Activated naive CD4-positive, alpha-beta T cell treated with Interleukin-2 at 50 U/mL for 16 hours (primary cell): ENCODE data around the gene KRTAP21-3.
A peak's percentile ranks its signal among the peaks of the same experiment; 100 is the strongest.
"Not testable (repeated sequence)": the region's sequence is repeated elsewhere in the genome, so short reads cannot be mapped to it uniquely, and the experiment has no call there.

Experiments
- DNase-seq: peaks from one replicate; pipeline ENCODE4 v3.0.0-alpha.2; 2020

KRTAP21-3 gene, protein sequence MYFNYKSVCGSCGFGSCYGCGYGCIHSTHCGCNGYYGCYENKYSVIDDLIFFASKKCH

DNA sequence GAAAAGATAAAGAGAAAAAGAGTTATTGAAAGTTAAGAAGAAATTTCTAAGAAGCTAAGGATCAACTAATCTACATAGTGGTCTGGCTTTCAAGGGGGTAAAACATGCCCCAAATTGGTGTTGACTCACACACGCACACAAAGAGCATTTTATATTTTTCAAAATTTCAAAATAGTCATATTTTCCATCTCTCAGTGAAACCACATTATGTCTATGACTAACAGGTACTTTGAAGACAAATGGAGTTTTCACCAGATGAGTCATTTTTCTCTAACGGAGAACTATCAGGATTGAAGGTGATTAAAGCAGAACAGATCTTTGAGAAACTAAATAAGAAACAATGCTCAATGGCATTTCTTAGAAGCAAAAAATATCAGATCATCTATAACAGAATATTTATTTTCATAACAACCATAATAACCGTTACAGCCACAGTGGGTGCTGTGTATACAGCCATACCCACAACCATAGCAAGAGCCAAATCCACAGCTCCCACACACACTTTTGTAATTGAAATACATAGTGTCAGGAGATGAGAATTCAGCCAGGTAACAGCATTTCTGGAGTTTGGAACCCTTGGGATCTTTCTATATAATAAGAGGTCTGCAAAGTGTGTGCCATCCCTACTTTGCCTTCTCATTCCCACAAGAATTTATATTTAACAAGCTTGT lies at the start of gene KRTAP21-3:
KRTAP21-3 (minus strand) TSS at position 539 of the 671 bp plus-strand sequence; CDS start at position 521, 18 bp downstream.
- DNase-seq: peak; percentile 13

DNA sequence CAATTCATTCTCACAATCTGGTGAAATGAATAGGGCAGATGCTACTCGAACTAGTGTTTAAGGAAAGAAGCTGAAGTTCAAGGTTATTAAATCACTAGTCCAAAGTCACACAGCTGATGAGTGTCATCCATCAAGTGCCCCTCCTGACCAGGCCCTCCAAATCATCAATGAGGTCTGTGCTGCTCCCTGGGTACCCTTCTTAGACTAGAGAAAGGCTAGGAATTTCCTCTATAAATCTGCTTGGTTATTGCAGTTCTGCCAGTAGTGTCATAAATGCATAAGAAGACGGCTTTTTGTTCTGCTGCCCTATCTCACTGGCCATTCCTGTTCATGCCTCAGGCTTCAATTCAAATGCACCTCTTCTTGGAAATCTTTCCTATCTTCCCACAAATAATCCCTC lies 42.2 kb upstream of the KRTAP21-3 start:
- DNase-seq: no peak

DNA sequence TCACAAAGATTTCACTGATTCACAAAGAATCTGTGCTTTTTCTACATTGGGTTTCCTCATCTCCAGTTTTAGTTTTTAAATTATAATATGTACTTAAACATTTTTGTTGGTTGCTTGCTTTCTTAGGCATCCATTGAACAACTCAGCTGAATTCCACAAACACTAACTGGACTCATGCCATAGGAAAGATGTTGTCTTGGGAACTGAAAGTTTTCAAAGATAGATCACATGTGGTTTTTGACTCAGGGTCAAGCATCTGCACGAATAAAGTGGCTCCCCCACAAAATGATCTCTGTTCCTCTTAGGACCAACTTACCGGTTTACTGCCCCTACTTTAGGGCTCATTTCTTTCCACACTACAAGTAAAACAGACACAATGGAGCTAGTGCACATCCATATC lies 39.7 kb upstream of the KRTAP21-3 start:
- no peak for DNase-seq

DNA sequence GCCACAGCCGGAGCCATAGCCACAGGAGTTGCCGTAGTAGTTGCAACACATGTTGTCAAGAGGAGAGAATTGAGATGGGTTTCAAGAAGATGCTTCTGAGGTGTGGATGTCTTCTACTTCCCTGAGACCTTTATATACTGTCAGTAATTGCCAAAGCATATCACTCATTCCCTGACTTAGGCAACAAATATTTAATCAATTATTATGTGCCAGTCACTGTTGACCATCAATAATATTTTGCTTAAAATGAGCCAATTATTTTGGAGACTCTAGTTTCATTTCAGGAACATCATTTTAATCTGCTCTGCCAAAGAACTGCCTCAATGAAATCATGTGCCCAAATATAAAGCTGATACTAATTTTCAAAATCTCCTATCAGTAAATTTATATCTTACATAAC lies 36.8 kb upstream of the KRTAP21-3 start, which contains the start of gene KRTAP21-1:
KRTAP21-1 (minus strand) TSS at position 101 of the 400 bp plus-strand sequence; CDS start at position 51, 50 bp downstream.
- not testable (repeated sequence) for DNase-seq

DNA sequence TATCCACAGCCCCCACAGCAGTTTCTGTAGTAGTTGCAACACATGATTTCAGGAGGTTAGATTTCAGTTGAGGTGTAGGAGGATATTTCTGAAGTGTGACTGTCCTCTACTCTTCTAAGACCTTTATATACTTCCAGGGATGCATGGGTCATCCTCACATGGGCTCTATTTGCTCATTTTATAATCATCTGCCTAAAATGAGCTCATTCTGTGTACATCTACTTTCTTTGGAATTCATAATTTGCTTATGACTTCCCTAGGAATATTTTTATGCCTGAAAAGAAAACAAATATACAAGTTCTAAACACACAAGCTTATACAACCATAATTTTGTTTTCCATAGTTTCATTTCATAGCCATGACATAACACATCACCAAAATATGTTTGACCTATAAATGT lies 28.6 kb upstream of the KRTAP21-3 start, which contains the start of gene KRTAP21-2:
KRTAP21-2 (minus strand) TSS at position 101 of the 400 bp plus-strand sequence; CDS start at position 44, 57 bp downstream.
- DNase-seq: no peak

DNA sequence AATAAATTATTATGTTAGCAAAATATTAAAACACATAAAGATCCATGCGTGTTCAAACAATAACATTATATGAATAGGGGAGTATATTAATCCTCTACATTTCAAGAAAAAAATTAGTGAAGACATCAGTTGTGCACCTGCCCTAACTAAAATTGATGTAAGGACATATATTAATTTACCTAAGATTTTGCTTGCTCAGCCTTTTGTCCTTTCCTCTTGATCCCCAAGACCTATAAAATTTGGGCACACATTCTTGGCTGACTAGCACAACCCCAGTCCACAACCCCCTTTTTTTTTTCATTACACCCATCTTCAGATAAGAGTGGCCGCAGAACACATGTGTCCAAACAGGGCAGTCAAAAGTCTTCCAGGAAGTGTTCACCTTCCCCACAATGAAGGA lies 21.9 kb upstream of the KRTAP21-3 start:
- no peak for DNase-seq

DNA sequence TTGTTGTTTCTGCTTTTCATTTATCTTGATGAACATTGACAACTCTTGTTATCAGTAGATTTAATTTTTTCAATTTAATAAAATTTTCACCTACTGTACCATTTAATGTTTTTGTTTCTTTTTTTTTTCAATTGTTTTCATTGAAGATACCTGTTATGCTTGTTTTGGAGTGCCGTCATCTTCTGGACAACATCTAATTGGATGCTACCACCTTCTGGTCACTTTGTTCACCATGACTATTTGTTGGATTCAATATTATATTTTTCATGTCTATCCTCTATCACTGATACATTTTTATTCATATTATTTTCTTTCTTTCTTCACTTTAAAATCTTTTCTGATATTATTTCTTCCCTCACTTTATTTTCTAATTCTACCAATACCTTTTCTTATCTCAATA lies 14.4 kb upstream of the KRTAP21-3 start:
- no peak for DNase-seq

DNA sequence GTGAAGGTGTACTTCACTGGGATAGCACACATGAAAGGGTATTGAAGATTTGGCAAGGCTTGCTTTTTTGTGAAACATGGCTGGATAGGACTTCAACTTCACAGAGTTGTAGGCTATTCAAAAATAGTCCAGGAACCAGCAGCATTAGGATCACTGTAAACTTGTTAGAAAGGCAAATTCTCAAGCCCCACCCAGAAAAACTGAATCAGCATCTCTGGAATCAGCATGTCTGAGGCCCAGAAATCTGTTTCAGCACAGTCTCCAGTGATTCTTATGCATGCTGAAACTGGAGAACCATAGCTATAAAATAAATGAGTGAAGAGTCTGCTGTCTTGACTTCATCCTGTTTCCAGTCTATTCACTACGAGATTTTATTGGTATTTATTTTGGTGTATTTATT lies 8.1 kb upstream of the KRTAP21-3 start:
- no peak for DNase-seq

DNA sequence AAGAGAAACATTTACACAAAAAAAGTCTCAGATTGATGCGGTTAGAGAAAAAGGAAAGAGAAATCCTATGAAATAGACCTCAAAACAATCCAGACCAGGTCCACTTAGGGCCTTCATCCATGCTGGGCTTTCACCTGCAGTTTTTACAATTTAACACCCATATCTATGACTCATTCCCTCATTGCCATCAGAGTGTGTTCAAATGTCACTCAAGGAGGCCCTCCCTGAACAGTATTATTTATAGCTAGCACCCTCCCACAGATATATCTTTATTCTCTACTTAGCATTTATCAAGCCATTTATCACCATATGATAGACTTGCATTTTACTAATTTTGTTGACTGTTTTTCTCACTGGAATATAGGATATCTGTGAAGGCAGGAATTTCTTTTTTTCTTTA lies 824 bp upstream of the KRTAP21-3 start:
- no peak for DNase-seq

DNA sequence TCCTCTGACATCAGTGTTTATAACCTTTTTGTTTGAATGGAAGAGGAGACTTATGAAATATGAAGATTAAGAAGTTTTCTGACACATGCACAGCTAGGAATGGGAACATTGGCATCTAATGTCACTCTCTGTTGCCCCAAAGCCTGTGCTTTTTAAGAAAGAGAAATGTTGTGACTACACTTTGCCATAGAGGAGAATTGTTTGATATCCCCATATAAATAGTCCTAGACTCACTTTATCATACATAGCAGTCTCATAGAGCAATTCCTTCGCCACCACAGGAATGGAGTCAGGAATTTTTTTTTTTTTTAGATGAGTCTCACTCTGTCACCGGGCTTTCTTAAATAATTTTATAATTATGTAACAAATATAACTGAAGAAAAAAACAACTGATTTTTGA lies 1.5 kb downstream of the KRTAP21-3 start:
- DNase-seq: no peak

DNA sequence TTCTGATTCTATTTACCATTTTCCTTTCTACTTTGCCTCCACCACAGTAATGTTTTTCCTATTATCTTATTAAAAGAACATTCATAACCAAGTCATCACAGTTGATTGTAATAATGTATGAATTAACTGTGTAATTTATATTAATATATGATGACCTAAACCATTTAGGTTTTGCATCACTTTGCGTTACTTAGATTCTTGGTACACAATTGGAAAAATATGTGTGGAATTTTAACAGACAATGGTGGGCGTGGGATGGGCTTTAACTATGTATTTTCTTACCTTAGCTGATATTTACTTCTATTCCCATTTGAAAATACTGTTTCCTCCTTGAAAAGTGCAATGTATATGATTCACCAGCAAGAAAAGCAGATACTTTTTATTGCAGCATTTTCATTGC lies 3.6 kb downstream of the KRTAP21-3 start:
- no peak for DNase-seq

DNA sequence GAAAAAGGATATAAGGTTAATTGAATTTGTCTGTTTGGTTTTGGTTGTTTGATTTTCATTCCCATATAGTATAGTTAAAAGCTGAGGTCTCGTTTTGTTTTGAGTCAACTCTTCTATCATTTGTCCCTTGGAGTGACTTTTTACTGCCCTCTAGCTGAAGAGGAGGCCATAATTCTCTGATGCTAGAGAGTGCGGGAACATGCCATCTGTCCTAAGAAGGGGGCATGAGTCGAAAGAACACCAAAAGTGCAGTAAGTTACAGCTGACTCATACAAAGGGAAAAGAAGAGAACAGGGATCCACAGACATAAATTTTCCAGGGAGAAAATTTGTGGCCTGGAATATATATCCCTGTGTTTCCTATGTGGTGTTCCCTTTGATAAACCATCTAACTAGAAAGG lies 4.1 kb downstream of the KRTAP21-3 start:
- no peak for DNase-seq

DNA sequence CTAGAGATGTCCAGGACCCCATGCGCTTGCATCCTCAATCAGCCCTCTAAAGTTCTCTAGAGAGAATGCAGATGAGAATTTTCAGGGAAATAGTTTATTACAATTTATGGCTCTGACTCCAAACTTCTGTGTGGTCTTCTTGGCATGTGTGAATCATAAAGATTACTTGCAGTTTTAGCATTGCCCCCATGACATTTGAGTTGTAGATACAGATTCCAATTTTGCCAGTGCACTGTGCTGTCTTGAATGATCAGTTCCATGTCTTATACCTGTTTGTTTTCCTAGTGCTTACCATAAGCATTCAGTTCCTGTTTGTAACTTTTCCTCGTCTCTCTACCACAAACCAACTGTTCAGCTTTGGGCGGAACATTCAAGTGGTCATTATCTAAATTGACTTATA lies 4.8 kb downstream of the KRTAP21-3 start:
- DNase-seq: no peak

DNA sequence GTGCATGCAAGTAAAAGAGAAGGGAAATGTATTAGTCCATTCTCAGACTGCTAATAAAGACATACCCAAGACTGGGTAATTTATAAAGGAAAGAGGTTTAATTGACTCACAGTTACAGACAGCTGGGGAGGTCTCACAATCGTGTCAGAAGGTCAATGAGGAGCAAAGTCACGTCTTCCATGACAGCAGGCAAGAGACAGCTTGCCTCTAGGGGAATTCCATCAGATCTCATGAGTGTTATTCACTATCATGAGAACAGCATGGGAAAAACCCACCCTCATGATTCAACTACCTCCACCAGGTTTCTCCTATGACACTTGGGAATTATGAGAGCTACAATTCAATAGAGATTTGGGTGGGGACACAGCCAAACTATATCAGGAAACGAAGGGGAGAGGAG lies 8.1 kb downstream of the KRTAP21-3 start:
- peak; percentile 10 for DNase-seq

DNA sequence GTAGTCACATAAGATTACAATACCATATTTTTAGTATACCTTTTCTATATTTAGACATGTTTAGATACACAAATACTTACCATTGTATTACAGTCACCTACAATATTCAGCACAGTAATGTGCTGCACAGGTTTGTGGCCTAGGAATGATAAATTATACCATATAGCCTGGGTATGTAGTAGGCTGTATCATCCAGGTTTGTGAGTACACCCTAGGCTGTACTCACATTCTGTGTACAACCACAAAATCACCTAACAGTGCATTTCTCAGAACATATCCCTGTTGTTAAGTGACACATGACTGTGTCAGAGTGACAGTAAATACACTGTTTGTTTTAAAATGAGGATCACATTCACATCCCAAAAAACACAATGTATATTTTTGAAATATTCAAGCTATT lies 11.2 kb downstream of the KRTAP21-3 start:
- no peak for DNase-seq

DNA sequence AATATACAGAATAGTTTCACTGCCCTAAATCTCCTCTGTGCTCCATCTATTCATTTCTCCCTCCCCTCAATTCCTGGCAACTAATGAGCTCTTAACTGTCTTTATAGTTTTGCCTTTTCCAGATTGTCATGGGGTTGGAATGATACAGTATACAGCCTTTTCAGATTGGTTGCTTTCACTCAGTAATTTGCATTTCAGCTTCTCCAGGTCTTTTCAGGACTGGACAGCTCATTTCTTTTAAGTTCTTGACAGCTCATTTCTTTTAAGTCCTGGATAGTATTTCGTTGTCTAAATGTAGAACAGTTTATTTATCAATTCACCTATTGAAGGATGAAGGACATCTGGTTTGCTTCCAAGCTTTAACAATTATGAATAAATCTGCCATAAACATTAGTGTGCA lies 22.6 kb downstream of the KRTAP21-3 start:
- DNase-seq: no peak

DNA sequence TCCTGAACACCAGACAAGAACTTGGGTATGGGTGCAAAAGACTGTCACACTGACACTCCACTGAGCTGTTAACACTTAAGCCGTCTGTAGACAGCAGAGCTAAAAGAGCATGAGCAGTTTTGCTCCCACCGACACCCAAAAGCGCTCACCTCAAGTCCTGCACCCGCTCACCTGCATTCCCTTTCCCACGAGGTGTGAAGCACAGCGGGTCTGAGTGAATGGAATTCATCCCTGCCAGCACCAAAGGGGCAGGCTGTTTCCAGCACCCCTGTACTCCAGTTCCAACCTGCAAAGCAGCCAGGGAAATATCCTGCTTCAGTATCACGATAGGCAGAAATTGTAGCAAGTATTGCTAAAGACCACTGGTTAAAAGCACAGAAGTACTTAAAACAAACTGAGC lies 28.8 kb downstream of the KRTAP21-3 start:
- no peak for DNase-seq

DNA sequence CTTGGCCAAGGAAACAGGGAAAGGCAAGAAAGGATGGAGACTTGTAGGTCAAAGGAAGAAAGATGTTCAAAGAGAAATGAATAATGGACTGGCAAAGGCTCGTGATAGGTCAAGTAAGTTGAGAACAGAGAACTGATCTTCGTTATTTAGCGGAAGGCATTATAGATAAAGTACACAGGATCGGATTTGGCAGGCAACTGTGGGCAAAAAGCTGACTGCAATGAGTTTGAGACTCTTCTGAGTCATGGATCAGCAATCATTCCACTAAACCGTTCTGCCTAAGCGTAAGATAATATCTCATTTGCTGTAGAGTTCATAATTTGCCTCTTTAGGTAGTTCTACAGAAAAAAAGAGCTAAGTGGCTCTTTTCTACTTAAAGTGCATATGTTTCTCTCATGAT lies 34.1 kb downstream of the KRTAP21-3 start:
- DNase-seq: no peak

DNA sequence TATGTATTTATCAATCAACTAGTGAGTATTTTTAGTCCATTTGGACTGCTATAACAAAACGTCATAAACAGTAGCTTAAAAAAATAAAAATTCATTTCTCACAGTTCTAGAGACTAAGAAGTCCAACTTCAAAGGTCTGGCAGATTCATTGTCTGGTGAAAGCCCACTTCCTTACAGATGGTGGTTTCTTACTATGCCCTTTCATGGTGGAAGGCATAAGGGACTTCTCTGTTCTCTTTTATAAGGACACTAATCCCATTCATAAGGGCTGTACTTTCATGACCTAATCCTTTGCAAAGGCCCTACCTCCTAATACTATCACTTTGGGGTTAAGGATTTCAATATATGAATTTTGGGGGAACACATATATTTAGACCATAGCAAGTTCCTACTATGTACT lies 38.0 kb downstream of the KRTAP21-3 start:
- no peak for DNase-seq

DNA sequence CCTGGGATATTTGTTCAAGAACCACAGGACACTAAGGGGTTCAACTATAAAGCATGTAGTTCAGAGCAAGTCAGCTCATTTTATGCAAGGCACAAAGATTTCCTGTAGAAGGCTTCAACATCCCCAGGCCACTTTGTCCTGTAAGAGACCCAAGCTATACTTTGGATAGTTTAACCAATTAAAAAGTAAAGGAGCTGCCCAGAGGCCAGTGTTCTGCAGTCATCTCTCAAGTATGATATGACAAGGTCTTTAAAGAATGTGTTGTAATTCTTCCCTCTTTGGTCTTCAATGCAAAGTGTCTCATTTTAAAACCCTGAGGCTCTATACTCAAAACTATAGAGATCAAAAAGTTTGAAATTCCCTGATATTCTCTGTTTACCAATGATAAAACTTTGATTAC lies 41.8 kb downstream of the KRTAP21-3 start:
- no peak for DNase-seq

DNA sequence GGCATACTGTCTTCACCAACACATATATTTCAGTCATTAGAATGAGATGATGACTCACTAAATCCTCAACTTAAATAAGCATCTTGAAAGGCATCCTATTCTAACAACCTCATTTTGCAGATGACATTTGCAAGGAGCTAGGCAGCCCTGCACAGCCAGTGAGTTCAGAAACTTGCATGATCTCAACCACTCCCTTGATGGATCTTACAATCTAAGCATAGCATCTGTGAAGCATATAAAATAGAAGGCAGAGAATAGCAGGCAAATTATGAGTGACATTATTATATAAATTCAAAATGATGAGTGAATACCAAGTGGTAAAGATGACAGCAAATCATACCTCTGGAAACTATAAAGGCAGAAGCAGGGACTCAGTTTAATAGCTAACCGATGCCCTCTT lies 44.3 kb downstream of the KRTAP21-3 start:
- no peak for DNase-seq

DNA sequence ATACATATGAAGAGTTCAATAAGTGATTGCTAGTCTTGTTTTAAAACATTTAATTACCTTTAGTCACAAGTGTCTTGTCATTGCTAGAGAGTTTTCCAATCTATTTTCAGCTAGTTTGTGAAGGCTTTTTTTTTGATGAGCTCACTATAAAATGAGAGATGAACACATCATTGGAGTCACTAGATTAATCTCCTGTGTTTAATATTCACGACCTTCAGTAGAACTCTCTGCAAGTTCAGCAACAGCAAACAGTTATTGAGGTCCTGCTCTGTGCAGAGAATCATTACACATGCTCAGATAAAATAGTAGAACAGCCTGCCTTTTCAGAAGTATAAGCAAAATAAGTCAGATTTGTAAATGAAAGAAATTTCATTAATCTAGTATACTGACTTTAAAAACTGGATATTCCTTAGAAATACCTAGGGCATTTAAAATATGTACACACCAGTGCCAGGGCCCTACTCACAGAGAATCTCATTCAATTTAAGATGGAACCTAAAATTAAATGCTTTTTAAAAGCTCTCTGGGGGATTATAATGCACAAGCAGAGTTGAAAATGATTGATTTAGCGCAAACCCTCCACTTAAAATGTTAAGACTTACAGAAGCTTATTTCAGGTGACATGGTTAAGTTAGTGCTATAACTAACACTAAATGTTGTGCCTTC lies 45.5 kb downstream of the KRTAP21-3 start:
- DNase-seq: no peak

DNA sequence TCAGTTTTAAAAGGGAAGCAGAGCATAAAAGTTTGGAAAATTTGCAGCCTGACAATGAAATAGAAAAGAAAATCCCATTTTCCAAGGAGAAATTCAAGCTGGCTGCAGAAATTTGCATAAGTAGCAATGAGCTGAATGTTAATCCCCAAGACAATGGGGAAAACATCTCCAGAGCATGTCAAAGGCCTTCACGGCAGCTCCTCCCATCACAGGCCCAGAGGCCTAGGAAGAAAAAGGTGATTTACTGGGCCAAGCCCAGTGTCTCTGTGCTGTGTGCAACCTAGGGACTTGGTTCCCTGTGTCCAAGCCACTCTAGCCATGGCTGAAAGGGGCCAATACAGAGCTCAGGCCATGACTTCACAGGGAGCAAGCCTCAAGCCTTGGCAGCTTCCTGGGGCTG lies 49.8 kb downstream of the KRTAP21-3 start:
- DNase-seq: no peak
